GM13976 (cell line): ENCODE measurements around the gene MGAT5.

Experiments
- DNase-seq: peaks from one replicate; pipeline ENCODE4 v3.0.0; 2012; ENCODE audit warnings: low spot score
- CTCF ChIP-seq: IDR thresholded peaks from 2 replicates; pipeline ENCODE4 v1.5.1; 2012; ENCODE audit warnings: borderline replicate concordance, mild to moderate bottlenecking; ENCODE audit not compliant: insufficient read depth; ENCODE audit errors: extremely low read depth, missing control alignments, control extremely low read depth
- in situ Hi-C: fragments of 300-500 bp; cut with MboI; formaldehyde crosslinking; loops from one replicate; pipeline ENCODE4 v1.12.0; 2022; ENCODE audit warnings: low sequenced_read_pairs, mixed read lengths, inconsistent platforms; ENCODE audit not compliant: unreplicated experiment

The MGAT5 gene

GRCh38 chr2:134212746-134213145, 41.1 kb upstream of the MGAT5 start:
- no peak for DNase-seq
- in situ Hi-C loops, result no loop called here
- no peak for TF ChIP-seq CTCF

- in situ Hi-C loops, result no loop called here
- TF ChIP-seq CTCF, result no peak
- DNase-seq, result no peak
Measured at GRCh38 chr2:134216152-134216829, 37.6 kb upstream of the MGAT5 start.

GRCh38 chr2:134217351-134217750, 36.5 kb upstream of the MGAT5 start:
- TF ChIP-seq CTCF, result no peak
- in situ Hi-C loops, result no loop called here
- no peak for DNase-seq

- in situ Hi-C loops, result no loop called here
- no peak for TF ChIP-seq CTCF
- DNase-seq, result no peak
Measured at GRCh38 chr2:134217924-134218323, 35.9 kb upstream of the MGAT5 start.

- DNase-seq, result no peak
- no peak for TF ChIP-seq CTCF
- in situ Hi-C loops, result no loop called here
Measured at GRCh38 chr2:134218414-134218813, 35.5 kb upstream of the MGAT5 start.

- DNase-seq, result no peak
- in situ Hi-C loops, result no loop called here
- no peak for TF ChIP-seq CTCF
Measured at GRCh38 chr2:134218930-134219658, 34.8 kb upstream of the MGAT5 start.
